Measurements from ENCODE around the gene SLC16A8.

SLC16A8 gene

DNA sequence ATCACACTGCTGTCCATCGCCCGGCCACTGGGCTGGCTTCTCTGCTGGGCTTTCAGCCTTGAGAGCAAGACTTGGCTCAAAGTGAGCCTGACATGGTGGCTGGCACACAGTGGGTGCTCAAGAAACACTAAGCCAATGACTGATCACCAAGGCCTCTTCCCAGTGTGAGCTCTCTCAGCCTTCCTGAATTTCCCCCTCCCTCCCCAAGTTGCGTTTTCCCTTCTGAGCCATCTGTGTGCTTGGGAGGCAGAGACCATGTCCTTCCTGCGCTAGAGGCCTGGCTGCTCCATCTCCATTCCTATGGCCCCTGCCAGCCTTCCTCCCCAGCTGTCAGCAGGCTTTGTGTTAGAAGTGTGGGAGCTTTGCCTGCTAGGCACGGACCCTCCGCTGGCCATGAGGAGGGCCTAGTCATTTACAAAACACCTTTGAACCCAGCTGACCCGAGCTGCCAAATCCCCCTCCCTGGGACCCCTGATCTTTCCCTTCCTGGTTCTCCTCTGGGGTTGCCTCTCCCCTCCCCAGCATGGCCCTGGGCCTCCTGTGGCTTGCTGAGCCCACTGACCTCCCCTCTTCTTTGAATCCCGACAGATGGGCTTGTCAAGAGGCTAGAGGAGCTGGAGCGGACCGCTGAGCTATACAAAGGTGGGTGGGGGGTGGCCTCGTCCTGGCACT is 13.6 kb downstream of the SLC16A8 start:
- H3K27ac ChIP-seq: peak overlapping the region; percentile 52
- TF ChIP-seq, protein P1, sequence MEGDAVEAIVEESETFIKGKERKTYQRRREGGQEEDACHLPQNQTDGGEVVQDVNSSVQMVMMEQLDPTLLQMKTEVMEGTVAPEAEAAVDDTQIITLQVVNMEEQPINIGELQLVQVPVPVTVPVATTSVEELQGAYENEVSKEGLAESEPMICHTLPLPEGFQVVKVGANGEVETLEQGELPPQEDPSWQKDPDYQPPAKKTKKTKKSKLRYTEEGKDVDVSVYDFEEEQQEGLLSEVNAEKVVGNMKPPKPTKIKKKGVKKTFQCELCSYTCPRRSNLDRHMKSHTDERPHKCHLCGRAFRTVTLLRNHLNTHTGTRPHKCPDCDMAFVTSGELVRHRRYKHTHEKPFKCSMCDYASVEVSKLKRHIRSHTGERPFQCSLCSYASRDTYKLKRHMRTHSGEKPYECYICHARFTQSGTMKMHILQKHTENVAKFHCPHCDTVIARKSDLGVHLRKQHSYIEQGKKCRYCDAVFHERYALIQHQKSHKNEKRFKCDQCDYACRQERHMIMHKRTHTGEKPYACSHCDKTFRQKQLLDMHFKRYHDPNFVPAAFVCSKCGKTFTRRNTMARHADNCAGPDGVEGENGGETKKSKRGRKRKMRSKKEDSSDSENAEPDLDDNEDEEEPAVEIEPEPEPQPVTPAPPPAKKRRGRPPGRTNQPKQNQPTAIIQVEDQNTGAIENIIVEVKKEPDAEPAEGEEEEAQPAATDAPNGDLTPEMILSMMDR (conservative IDR thresholded peaks at IDR 0.05): no peak

DNA sequence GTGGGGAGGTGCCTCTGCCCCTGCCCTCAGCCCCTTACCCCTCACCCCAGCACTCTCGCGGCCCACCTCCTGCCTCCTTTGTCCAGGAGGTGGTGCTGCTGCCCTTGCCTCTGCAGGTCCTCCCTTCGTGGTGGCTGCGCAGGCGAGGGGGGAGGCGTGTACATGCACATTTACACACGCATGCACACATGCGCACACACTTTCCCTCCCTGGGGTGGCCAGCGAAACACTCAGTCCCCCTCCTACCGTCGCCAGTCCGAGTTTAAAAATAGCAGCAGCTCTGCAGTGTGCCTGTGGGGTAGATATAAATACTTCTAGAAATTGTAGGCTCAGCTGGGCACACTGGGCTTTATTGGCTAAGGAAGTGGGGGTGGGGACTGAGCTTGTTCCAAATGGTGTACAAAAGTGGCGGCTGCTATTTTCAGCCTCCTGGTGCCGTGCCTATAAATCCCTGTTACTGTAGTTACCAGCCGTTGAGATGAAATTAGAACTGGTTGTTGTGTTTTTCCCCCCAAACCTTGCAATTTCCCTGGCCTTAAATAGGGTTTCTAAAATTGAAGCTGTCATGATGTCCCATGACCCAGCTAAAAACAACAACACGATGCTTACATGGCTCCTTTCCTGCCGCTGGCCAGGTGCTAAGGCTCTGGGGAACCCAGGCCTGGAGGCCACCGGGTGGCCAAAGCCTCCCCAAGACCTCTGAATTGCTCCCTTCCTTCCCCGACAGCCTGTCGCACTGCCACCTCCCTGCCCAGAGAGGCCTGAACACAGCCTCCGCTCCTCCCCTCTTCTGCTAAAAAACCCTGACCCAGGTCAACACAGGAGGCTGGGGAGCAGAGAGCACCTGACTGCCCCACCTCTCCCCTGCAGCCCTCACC is 14.4 kb downstream of the SLC16A8 start:
- TF ChIP-seq, protein P1 (conservative IDR thresholded peaks at IDR 0.05): peak; percentile 77

DNA sequence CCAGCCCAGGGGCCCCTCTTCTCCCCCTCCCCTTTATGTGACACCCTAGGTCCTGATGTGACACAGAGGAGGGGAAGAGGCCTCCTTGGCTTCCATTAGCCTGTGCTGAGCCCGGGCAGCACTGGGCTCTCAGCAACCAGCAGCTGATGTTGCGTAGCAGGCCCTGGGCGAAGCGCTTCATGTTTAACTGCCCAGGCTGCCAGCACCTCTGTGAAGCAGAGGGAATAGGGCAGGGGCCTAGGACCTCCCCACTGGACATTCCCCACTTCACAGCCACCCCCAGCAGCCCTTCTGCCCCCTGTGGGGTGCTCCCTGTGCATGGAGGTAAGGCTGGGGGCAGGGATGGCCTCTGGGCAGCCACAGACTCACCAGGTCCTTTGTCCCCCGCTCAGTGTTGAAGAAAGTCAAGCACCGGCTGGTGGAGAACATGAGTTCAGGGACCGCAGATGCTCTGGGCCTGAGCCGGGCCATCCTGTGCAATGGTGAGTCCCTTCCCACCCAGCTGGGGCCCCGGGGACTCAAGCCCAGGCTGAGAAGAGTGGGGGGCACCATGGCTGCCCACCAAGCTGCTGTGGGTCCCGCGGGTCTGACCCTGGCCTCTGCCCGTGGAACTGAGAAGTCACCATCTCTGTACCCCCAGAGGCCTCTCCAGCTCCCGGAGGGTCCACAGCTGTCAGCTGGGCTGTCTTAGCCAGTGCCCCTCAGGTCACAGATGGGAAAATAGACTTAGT is 15.2 kb downstream of the SLC16A8 start:
- H3K27ac ChIP-seq: peak overlapping the region; percentile 52
- TF ChIP-seq, protein P1 (conservative IDR thresholded peaks at IDR 0.05): no peak

More for the DNA sequence above, 14.4 kb downstream of the SLC16A8 start:
- H3K27ac ChIP-seq: peak overlapping the region; percentile 52

DNA sequence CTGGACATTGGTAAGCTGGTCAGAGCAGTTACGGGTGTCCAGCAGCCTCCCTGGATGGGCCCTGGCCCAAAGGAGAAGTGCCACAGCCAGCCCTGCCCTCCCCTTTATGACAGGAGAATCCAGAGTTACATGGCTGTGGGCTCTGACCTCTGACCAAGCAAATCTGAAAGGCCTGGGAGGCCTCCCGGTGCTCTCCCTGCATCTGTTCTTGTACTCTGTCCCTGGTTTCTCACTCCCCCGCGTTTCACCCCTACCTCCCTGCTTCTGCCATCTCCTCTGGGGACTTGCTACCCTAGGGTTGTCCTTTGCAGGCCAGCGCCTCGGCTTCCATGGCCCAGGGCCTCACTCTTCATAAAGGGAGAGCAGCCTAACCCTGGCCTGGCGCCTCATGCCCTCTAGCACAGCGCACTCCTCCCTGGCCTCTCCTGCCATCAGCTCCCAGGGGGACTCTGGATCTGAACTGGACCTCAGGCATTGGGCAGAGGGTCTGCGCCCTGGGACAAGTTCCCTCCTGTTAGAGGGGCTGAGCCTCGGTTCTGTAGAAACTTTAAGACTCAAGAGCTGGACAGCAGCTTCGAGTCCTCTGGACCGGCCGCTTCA is 16.1 kb downstream of the SLC16A8 start:
- TF ChIP-seq, protein P1 (conservative IDR thresholded peaks at IDR 0.05): no peak
- no peak overlapping the region for H3K27ac ChIP-seq

DNA sequence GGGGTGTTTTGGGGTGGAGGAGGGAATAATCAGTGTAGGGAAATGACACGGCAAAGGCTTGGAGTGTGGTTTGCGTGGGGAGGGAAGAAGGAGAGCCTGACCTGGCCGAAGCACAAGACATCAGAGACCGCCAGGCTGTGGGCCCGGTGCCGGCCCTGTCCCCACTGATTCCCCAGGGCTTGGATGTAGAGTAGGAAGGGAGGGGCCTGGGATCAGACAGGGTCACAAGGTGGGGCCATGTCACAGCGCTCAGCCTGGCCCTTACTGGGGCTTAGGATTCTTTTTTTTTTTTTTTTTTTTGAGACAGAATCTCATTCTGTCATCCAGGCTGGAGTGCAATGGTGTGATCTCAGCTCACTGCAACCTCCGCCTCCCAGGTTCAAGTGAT is 17.0 kb downstream of the SLC16A8 start:
- TF ChIP-seq, protein P1 (conservative IDR thresholded peaks at IDR 0.05): no peak
- no peak overlapping the region for H3K27ac ChIP-seq

DNA sequence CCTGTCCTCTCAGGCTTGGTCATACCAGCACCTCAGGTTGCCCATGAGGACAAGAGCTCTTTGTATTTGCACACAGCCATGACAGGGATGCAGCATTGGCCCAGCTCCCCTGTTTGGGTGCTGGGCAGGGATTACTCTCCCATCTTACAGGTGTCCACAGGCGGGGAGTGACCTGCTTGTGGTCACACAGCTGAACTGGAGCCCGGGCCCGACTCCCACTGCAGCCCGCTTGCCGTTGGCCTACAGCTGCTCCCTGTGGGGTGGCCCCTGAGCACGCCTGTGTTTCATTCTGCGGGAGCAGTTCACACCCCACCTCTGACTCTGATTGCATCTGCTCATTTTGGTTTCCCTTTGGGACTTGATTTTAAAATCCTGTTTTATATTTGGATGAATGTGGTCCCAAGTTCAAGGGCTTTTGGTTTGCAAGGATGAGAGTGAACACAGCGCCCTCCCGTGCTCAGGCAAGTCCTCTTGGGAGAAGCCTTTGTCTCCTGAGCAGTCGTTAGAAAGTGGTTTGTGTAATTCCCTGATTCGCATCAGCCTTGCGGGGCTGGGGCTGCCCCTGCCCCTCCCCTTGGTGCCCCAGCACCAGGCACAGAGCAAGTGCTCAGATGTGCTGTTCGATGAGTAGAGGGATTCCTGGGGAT is 17.5 kb downstream of the SLC16A8 start:
- no peak overlapping the region for H3K27ac ChIP-seq
- TF ChIP-seq, protein P1 (conservative IDR thresholded peaks at IDR 0.05): no peak
